NCI-H1930 (cell line): ENCODE data around the gene PRKCA.

Experiments used
- DNase-seq, 2 experiments: peaks; one replicate each; lab custom pipeline; 2025; lab: John Stamatoyannopoulos, UW

The PRKCA gene

DNA sequence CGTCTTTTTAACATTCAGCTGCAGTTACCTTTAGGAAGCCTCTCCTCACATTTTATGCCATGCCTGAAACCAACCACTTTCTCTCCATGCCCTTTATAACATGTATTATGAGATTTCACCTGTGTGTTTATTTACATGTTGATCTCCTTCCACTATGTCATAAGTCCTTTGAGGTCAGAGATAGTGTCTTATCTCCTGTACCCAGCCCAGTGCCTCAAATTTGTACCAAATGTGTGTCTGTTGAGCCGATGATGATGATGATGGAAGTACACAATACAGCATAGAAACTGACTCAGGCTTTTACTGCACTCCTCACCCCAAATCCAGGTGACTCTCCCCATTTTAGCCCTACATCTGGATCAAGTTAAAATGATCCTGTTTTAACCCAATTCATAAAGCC is 353.0 kb downstream of the PRKCA start:
- no peak for DNase-seq

DNA sequence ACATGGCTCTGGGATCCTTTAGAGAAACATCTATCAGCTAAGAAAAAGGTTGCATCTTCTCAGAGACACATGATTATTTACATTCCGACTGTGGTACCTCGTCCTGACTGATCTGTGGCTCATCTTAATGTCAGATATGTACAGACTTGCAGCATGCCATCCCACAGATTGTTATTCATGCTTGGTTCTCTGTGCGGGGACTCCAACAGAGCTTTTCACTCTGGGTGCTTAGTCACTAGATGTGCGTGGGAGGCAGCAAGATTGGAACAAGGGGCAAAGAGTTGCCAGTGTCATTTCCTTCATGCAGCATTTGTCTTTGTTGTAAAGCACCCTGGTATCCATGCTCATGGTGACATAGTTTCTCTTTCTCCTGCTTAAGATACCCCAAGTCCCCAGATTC is 353.4 kb downstream of the PRKCA start:
- no peak for DNase-seq

DNA sequence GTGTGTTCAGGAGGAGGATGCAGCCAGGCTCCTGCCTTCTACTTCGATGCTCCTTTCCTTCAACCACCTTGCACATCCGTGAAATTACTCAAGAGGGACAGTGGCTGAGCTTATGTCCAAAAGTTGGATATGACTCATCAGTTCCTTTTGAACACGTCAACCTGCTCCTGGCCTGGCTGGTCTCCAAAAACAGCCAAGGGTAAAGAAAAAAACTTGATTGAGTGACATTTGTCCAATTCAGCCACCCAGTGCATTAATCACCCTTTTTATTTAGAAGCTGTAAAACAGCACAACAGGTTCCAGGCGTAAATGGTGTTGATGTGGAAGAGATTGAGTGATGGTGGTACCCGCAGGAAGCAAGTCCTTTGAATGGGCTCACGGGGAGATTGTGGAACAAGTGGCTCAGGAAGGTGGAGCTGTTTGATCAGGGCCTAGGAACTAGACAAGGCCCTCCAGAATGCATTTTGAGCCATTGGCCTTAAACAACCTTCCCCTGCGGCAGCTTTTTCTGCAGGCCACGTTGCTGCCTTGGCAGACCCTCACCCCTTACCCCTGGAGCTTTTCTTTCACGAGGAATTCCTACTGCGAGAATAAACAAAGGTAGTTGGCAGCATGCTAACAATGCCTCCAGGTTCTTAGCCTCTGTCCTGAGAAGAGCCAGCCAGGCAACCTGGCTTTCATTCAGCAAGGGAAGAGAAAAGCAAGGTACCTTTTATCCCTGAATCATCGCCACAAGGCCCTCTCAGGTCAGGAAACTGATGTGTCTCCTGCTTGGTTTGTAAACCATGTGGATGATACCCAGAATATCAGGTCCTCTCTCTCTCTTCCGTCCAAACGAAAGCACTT is 359.2 kb downstream of the PRKCA start:
- no peak for DNase-seq

DNA sequence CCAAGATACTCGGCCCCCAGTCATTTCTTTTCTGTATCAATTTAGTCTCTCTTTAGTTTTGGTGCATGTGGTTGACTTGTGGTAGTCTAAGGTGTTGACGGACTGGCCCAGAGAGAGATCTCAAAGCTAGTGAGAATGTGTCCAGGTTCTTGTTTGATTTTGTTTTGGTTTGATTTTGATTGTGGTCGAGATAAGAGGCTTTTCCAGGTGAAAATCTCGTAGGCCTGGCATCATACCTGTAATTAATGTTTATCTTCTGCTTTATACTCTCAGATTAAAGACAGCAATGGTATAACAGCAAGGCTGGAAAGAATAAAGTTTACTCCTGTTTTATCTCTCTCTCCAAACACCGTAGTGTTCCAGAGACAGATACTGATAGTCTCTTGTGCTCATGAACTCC is 360.1 kb downstream of the PRKCA start:
- DNase-seq = no peak

DNA sequence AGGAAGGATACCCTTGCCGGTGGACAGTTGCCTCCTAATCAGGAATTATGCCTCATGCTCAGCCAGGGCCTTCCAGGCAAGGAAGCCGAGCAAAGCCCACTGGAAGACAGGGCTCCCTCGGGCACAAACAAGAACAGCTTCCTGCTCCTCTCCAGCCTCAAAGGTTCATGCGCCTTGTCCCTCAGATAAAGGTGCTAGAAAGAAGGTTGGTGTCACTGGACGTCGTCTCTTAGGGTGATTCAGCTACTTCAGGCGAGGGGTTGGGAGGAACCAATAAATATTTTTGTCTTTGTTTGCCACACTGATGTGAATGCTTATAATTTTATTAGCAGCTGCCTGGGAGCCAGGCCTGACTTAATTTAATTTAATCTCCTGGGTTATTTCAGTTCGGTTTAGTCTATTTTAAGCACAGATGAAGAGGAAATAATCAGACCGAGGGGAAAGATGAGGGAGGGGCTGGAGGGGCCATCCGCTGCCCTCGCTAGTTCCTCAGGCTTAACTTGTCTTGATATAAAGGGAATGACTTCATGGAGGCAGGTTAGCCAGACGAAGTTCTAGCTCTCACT is 360.7 kb downstream of the PRKCA start:
- no peak for DNase-seq

DNA sequence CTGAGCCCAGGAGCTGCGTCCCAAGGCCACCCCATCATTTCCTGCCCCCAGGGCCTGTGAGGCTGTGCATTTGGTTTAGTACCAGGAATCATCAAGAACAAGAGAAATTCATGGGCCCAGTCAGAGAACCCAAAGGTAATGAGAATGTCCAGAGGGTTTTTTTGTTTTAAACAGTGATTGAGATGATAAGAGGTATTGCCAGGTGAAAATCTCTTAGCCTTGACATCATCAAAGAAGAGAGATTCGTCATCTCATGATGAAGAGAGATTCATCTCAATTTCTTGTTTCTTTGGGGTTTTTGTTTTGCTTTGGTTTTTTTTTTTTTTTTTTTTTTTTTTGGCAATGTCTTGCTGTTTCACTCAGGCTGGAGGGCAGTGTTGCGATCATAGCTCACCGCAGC is 361.9 kb downstream of the PRKCA start:
- no peak for DNase-seq

DNA sequence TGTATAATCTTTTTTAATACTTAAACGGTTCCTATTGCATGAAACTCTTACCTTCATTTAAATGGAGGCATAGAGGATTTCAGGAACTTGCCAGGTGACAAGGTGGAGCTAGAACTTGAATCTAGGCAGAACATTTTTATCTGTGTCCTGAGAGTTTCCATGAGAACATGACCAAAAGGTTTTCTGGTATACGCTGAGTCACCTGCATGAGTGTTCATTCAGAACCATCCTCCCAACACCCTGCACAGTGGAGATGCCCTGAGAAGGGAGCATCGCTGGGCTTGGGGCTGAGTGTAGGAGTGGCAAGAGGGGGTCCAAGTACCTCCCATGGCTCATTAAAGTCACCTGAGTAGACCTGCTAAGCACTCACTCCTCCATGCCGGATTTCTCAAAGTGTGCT is 362.8 kb downstream of the PRKCA start:
- no peak for DNase-seq

DNA sequence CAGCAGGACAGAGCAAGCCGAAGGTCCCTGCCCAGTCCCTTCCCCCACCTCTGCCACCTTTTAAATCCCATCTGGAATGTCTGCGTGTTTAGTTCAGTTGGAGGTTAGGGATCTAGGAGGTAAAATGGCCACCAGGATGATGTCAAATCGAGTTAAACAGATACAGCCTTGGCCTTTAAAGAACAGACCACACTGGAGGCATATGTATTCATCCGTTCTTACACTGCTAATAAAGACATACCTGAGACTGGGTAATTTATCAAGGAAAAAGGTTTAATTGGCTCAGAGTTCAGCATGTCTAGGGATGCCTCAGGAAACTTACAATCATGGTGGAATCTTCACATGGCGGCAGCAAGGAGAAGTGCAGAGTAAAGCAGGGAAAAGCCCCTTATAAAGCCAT is 364.7 kb downstream of the PRKCA start:
- DNase-seq = no peak

DNA sequence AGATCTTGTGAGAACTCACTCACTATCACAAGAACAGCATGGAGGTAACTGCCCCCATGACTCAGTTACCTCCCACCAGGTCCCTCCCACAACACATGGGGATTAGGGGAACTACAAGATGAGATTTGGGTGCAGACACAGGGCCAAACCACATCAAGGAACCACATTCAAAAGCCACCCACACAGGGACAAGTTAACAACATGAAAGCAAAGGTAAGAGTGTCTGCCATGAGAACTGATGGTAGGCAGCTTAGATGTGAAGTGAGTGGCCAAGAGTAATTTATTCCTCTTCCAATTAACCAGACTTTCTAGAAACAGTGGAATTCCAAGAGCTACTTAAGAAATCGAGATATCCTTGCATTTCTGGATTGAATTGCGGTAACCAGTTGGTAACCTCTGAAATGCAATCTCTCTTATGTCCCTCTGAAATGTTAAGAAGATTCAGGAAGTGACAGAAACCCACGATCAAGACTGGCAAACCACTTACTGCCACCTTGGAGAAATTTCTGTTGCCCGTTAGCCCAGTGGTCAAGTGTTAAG is 365.1 kb downstream of the PRKCA start:
- no peak for DNase-seq

DNA sequence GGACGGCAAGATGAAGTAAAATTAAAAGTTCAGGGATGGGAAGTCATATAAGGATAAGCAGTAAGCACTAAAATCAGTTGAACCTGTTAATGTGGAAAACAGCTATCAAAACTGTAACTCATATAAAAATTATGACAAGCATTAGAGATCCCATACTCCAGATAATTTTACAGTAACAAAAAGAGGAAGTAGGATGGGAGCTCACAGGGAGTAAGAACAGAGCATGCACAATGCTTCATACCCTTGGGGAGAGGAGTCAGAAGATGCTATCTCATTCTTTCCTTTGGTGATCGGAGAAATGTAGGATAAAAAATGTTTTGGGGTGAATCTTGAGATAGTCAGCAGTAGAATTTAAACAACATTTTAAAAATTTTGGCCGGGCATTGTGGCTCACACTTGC is 367.8 kb downstream of the PRKCA start:
- no peak for DNase-seq

DNA sequence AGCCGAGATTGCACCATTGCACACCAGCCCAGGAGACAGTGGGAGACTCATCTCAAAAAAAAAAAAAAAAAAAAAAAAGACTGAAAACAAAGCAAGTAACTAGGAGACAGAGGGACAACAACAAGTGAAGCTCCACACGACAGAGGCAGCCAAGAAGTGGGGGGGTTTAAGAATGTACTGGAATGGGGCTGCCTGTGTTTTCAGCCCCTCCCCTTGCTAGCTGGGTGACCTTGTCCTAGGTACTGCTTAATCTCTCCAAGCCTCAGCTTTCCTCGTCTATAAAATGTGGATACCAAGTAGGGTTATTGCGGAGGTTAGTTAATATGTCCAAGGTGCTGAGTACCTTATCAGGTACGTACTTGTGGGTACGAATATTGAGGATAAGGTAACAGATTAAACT is 368.7 kb downstream of the PRKCA start:
- no peak for DNase-seq

DNA sequence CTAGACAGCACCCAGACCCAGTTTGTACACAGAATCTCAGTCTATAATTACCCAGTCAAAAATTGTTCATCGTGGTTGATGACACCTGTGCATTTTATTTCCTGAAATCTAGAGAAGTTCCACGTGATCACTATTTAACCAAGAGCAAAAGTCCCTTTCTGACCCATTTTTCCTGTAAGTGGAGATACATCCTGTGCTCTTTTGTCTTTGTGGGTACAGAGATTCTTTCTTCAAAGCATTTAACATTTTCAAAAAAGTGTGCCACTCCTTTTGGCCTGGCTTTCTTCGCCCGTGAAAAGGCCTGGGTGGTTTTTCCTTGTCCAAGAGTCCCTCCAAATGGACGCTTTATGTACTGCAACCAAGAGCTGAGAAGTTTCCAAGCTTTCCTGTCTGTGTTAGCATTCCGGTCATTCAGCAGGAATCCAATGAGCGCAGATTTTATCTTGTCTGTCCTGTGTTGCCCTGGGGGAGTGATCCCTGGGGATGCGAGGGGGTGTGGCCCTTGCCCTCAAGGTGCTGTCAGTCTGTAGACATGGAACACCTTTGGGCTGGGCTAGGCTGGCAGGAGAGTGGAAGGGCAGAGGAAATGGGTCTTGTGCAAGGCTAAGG is 371.4 kb downstream of the PRKCA start:
- DNase-seq = peak in 1 of 2 experiments; percentile 28

DNA sequence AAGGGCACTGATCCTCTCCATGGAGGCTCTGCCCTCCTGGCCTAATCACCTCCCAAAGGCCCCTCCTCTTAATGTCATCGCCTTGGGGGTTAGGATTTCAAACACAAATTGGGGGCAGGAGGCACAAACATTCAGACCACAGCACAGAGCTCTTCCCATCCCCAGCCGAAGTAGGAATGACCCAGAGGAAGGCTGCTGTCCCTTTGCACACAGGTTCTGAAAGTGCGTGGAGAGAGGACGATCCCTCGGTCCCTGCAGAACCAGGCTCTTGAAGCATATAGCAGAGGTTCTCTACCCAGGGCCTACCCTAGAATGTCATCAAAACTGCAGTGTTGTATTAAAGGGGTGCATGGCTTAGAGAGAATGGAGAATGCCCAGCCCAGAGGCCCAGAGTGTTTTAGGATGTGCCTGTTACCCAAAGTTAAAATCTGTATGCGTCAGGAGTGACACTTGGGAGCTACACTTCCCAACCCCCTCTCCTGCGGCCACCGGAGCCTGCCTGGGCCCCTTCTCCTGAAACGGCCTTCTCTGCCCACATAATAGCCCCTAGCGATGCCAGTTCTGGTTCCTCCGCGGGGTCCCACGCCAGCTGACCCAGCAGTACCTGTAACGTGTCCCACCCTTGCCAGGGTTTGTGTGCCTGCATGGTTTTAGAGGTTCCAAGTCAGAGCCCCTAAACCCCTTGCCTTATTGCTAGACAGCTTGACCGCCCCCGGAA is 373.0 kb downstream of the PRKCA start:
- no peak for DNase-seq

DNA sequence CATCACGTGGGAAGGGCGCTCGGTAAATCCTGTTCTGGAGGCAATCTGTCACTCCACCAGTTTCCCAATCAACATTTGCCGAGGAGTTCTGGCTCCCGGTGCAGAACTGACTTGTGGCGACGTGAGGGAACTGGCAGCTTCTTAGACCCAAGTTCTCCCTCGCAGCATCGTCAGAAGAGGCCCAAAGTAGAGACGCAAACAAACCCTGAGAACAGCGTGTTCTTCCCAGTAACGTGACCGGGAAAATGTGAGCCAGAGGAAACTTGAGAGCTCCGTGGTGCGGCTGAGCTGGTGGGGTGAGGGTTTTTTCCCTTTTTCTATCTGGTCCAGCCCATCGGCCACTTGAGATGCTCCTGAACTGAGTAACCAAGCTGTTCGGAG is 373.6 kb downstream of the PRKCA start:
- DNase-seq = no peak

DNA sequence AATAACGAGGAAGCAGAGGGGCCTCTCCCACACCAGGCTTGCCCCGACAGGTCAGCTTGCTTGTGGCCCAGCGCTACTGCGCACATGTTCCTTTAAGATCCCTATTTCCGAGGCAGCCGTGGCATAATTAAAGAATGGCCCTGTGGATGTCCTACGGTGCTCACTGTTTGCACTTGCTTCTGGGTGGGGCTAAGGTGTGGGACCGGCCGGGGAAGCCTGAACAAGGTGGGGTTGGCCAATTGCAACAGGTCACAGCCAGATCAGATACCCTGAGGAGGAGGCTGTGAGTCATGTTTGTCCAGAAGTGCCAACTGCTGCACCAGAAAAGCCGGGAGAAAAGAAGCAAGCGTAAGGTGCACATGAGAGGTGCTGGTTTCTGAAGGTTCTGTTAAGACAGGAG is 374.0 kb downstream of the PRKCA start:
- no peak for DNase-seq

DNA sequence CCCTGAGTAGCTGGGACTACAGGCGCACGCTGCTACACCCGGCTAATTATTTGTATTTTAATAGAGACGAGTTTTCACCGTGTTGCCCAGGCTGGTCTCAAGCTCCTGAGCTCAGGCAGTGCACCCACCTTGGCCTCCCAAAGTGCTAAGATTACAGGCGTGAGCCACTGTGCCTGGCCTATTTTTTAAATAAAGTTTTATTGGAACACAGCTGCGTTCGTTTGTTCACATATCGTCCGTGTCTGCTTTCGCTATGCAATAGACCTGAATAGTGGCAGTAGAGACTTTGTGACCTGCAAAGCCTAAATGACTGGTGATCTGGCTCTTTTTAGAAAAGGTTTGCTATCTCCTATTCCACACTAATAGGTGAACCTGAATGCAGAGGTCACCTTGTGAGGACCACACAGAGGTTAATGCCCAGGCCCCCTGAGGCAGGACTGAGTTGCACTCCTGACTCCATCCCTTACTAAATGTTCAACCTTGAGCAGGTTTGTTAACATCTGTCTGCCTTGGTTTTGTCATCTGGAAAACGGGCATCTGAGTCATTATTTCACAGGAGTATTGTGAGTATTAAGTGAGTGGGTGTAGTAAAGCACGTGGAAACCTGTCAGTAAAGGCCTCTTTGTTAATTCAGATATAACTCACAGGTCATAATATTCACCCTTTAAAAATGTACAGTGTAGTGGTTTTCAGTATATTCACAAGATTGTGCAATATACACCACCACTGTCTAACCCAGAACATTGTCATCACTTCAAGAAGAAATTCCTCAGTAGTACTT is 375.0 kb downstream of the PRKCA start:
- DNase-seq = no peak

DNA sequence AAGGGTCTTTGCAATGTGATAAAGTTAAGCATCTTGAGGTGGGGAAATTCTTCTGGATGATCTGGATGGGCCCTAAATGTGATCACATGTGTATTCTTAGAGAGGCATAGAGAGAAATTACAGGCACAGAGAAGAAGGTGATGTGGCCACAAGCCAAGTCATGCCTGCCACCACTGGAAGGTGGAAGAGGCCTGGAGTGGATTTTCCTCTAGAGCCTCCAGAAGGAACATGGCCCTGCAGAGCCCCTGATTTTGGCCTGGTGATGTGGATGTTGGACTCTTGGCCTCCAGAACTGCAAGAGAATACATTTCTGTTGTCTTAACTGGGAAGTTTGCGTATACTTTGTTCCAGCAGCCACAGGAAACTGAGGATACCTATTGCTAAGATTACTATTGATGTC is 375.6 kb downstream of the PRKCA start:
- no peak for DNase-seq

DNA sequence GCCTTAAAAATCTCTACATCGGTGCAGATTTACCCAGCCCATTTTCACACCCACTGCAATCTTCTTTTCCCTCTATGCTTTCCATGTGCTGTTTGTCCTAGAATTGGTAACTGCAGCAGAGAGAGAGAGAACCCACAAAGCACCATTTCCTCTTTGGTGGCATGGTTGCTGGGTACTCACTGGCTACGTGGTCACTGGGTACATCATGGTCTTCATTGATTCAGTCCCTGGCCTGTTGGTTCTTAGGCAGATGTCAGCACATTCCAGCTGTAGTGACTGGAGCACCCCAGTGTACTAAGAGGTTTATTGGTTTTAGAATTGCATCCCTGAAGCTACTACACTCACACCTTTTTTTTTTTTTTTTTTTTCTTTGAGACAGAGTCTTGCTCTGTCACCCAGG is 376.4 kb downstream of the PRKCA start:
- DNase-seq = no peak

DNA sequence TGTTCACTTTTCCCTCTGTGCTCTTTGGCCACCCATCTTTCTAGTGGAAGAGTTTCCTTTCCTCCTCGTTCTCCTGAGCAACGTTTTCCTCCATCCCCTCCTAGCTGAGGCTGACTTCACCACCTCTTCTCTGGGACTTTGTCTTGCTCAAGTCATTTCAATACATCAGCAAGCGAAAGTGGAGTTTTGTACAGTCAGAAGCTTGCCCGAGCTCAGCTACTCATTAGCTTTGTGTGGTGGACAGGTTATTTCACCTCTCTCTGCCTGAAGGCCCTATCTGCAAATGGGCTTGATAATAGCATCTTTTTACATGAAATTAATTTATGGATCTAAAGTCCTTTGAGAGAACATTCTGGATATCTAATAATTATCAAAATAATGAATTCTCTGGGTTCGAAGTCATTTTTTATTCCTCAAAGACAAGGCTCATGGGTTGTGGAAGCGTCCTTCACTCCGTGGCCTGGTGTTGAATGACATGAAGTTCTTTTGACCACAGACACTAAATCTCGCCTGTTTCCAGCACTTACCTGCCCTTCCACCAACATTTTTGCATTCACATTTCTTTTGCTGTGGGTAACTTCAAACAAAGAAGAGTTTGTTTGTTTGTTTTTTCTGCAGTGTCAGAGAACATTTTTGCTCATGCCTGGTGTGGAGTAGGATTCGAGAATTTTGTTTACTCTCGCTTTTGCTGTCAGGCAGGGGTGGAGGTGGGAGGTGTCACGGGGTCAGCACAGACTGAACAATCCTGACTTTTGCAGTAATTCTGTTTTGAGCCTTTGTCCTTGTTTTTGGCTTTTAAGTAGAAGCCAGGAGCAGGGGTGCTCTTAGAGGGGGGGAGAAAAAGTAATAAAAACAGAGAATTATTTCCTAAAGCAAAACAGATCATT is 377.5 kb downstream of the PRKCA start:
- DNase-seq = no peak

DNA sequence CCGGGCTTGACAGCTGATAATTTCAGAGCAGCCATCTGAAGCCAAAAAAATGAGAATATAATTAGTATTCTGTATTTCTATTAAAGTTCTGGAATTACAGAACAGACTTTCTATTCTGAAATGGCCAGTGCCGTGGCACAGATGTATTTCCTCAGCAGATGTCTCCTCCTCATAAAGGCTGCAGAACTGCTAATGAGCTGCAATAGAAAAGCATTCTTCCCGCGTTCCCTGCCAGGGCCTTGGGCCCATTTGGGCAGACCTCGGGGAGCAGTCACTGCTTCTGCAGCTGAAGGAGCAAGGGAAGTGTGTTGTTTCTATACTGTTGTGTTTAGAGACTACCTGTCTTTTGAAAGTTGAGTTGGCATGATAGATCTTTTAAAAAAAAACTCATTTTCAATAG is 379.9 kb downstream of the PRKCA start:
- no peak for DNase-seq

DNA sequence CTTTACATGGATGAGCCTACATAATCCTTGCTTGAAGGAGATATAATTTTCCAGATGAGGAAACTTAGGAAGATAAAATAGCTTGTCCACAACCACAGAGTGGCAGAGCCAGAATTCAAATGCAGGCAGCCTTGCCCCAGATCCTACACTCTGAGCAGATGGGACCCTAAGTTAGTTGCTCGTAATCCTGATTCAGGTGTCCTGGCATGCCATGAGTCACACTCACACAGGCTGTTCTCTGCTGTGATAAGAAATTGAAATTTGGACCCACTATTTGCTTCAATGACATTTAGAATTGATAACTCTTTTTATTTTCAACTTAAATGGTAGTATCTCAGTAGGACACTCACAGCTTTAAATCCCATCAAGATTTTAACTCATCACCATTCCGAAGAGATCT is 381.8 kb downstream of the PRKCA start:
- no peak for DNase-seq
